Activated T-helper 2 cell treated with anti-CD3 and anti-CD28 coated beads, Interferon-gamma antibody, Interleukin-2, Interleukin-4, amounts not matched to agents 10 μg/mL and 5 μg/mL and 100 μg/mL, durations not matched to agents 14 hours and 24 hours and 36 hours (primary cell): ENCODE results near the gene ARMH4. TPM values are rescaled to one million over a fixed set of nuclear protein-coding genes. Genes with fewer than 3 reads are reported as not detected.

Experiments
- DNase-seq: peaks from one replicate; pipeline ENCODE4 v3.0.0; 2021; ENCODE audit warnings: low spot score
- H3K27ac Mint-ChIP-seq: one replicate; pipeline ENCODE4 v1.8.0; 2021; ENCODE audit warnings: mixed read lengths
- H3K27me3 Mint-ChIP-seq: one replicate; pipeline ENCODE4 v1.8.0; 2021; ENCODE audit warnings: low read depth, mixed read lengths
- H3K36me3 Mint-ChIP-seq: one replicate; pipeline ENCODE4 v1.8.0; 2021; ENCODE audit warnings: low read depth, mixed read lengths
- H3K4me1 Mint-ChIP-seq: one replicate; pipeline ENCODE4 v1.8.0; 2021; ENCODE audit warnings: low read depth, mixed read lengths
- H3K4me3 Mint-ChIP-seq: one replicate; pipeline ENCODE4 v1.8.0; 2021; ENCODE audit warnings: low read depth, mild to moderate bottlenecking, moderate library complexity, mixed read lengths
- H3K9me3 Mint-ChIP-seq: one replicate; pipeline ENCODE4 v1.8.0; 2021; ENCODE audit warnings: mixed read lengths
- intact Hi-C: fragments of 100-400 bp; cut with micrococcal nuclease; formaldehyde crosslinking; loops from one replicate; pipeline ENCODE4 v1.15.1; 2023
- total RNA-seq: library from RNA; stranded (reverse); gene quantifications from 2 replicates; pipeline ENCODE4 v1.2.3, GENCODE V29; 2022

ARMH4 gene
- total RNA-seq, 1 donor from 2014 or later, result 0.18 TPM

DNA sequence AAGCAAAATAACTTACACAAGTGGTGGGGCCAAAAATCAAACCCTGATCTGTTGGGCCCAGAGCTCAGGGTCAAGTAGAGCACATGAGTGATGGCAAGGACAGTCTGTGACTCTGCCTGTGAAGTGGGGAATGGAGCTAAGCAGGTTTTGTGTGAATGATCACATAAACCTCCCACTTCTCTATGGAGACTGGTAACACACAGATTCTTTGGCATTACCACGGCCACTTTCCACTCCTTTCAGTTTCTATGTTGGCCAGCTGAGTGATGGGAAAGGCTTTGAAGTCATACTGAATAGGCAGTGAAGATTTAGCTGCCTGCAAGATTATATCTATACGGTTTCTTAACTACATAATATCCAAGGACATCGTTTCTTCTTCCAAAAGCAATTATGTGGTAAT lies 97.9 kb downstream of the ARMH4 start:
- Mint-ChIP-seq H3K4me3 (no peak overlapping the region), H3K27me3 (peaks cover 2% of the 10 kb centered on the region), H3K9me3 (no peaks in the 10 kb centered on the region), H3K27ac (no peak overlapping the region), H3K36me3 (no peaks in the 10 kb centered on the region), H3K4me1 (no peaks in the 10 kb centered on the region)
- no peak for DNase-seq
- intact Hi-C loops, result no loop called here

DNA sequence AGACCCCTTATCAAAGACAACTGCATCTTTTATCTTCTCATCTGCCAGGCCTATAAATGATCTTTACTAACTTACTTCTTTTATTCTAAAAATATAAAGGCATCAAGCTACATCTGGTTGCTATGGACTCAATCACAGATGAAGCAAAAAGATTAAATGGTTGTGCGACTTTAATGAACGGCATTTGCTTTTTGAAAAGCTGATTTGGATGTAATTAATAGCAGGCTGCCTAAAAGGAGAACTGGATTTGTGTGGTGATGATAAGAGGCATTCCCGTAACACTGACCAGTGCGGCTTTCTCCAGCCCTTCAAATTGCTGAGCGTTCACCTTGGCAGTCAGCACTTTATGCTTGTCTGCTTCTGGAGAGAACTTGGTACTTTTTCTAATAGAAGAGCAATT lies 103.8 kb downstream of the ARMH4 start:
- no peaks in the 10 kb centered on the region for H3K36me3 Mint-ChIP-seq
- no peak overlapping the region for H3K4me3 Mint-ChIP-seq
- no peak for DNase-seq
- intact Hi-C loops, result no loop called here
- H3K4me1 Mint-ChIP-seq, result no peaks in the 10 kb centered on the region
- no peaks in the 10 kb centered on the region for H3K9me3 Mint-ChIP-seq
- no peak overlapping the region for H3K27ac Mint-ChIP-seq
- H3K27me3 Mint-ChIP-seq, result peaks cover 2% of the 10 kb centered on the region

DNA sequence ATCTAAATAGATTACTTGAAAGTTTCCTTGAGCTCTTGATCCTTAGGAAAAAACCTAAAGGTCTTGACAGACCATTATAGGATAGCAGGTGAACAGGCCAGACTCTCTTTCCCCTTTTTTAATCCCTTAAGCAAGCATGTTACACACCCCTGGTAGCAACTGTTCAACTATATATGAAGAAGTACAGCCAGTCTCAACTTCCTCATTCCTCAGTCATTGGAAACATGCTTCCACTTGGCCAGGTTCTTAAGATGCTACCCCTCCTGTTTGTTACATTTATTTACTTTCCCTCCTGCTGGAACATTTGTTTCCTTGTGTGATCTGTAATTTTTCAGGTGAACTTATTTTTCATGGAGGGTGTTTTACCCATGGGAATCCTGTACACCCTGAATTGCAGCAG lies 124.1 kb downstream of the ARMH4 start:
- intact Hi-C loops, result no loop called here
- no peak overlapping the region for H3K27ac Mint-ChIP-seq
- H3K36me3 Mint-ChIP-seq, result no peaks in the 10 kb centered on the region
- no peaks in the 10 kb centered on the region for H3K9me3 Mint-ChIP-seq
- H3K27me3 Mint-ChIP-seq, result no peaks in the 10 kb centered on the region
- no peak overlapping the region for H3K4me3 Mint-ChIP-seq
- no peak for DNase-seq
- no peaks in the 10 kb centered on the region for H3K4me1 Mint-ChIP-seq

DNA sequence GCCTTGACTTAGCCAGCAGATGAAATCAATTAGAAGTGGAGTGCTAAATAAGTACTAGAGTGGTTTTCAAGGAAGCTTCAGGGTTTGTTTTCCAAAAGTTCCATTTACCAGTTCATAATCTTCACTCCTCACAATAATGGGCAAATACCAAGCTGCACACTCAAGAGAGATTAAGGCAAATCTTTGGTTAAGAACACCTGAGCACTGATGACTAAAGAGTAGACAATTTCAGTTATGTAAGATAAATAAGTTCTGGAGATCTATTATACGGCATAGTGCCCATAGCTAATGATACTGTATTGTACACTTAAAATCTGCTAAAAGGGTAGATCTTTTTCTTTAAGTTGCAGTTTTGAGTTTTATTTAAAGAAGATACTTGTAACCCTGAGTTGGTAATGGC lies 125.0 kb downstream of the ARMH4 start:
- H3K9me3 Mint-ChIP-seq, result no peaks in the 10 kb centered on the region
- no peaks in the 10 kb centered on the region for H3K27me3 Mint-ChIP-seq
- H3K36me3 Mint-ChIP-seq, result no peaks in the 10 kb centered on the region
- no peak overlapping the region for H3K4me3 Mint-ChIP-seq
- intact Hi-C loops, result no loop called here
- H3K4me1 Mint-ChIP-seq, result no peaks in the 10 kb centered on the region
- DNase-seq, result no peak
- H3K27ac Mint-ChIP-seq, result no peak overlapping the region

DNA sequence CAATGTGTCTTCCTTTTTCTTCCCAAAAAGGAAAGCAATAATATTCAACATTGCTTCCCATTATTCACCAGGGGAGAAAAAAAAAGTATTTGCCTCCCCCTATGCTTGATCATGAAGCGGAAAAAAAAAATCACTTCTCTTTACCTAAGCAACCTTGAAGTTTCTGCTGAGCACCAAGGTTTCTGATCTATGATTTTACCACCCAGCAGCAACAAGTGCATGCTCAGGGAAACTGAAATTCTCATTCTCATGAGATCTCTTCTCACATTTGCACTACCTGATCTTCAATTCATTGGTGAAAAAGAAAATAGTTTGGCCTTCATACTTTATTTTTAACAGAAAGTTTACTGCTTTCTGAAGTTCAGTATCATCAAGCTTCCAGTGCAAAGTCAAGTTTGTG lies 125.8 kb downstream of the ARMH4 start:
- H3K36me3 Mint-ChIP-seq, result no peaks in the 10 kb centered on the region
- intact Hi-C loops, result no loop called here
- DNase-seq, result no peak
- H3K27ac Mint-ChIP-seq, result no peak overlapping the region
- no peak overlapping the region for H3K4me3 Mint-ChIP-seq
- H3K4me1 Mint-ChIP-seq, result no peaks in the 10 kb centered on the region
- H3K9me3 Mint-ChIP-seq, result no peaks in the 10 kb centered on the region
- no peaks in the 10 kb centered on the region for H3K27me3 Mint-ChIP-seq

DNA sequence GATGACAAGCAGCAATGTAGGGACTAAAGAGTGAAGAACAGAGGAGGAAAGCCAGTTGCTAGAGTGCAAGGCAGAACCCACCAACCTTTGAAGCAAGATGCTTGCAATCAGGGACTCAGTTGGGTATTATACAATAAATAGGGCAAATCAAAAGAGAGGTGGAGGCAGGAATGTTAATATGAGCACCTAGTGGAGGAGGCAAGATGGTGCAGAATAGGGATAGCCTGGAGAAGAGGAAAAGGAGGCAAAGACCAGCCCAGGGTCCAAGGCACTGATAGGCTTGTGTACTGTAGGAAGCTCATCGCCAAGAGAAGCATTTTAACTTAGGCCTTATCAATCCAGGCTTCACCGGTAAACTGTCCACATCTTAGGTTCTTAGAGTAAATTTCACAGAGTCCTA lies 137.2 kb downstream of the ARMH4 start:
- no peaks in the 10 kb centered on the region for H3K36me3 Mint-ChIP-seq
- H3K27ac Mint-ChIP-seq, result no peak overlapping the region
- H3K4me3 Mint-ChIP-seq, result no peak overlapping the region
- intact Hi-C loops, result no loop called here
- H3K4me1 Mint-ChIP-seq, result no peaks in the 10 kb centered on the region
- H3K27me3 Mint-ChIP-seq, result no peaks in the 10 kb centered on the region
- no peaks in the 10 kb centered on the region for H3K9me3 Mint-ChIP-seq
- no peak for DNase-seq

DNA sequence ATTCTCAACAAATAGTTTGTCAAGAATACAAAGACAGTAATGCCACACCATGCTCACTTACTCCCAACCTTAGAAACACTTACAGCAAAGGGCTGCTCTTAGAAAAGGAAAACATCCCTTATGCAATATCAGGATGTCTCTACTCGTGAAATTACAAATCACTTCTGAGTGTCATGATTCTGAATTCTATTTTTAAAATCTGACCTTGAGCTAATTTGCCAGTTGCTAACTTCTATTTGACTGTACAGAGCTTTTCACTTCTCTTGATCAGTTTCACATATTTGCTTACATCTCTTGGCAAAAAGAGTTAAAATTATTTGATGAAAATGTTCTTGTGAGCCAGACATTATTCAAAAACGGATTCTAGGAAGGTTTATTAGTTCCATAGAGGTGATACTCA lies 149.4 kb downstream of the ARMH4 start:
- no peaks in the 10 kb centered on the region for H3K4me1 Mint-ChIP-seq
- no peaks in the 10 kb centered on the region for H3K36me3 Mint-ChIP-seq
- no peaks in the 10 kb centered on the region for H3K9me3 Mint-ChIP-seq
- H3K27me3 Mint-ChIP-seq, result no peaks in the 10 kb centered on the region
- no peak overlapping the region for H3K27ac Mint-ChIP-seq
- intact Hi-C loops, result no loop called here
- no peak for DNase-seq
- no peak overlapping the region for H3K4me3 Mint-ChIP-seq

DNA sequence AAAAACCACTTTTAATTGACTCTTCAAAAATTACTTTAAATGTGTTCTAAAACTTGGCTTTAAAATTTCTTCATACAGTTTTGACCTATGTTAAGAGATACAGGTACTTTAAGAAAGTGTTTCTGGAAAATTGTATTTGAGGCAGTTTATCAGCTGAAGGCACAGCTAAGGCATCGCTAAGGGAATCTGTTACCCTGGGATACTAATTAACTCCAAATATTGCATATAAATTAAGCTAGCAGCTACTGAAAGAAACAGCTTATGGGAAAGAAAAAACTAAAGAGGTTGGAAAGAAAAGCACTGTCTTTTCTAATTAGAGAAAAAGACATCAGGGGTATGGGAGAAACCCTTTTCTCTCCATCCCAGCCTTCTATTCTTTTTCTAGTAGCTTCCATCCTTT lies 152.0 kb downstream of the ARMH4 start:
- Mint-ChIP-seq H3K27ac (no peak overlapping the region), H3K36me3 (no peaks in the 10 kb centered on the region), H3K4me1 (no peaks in the 10 kb centered on the region), H3K9me3 (no peaks in the 10 kb centered on the region), H3K4me3 (no peak overlapping the region), H3K27me3 (peaks cover 2% of the 10 kb centered on the region)
- no peak for DNase-seq
- intact Hi-C loops, result no loop called here

DNA sequence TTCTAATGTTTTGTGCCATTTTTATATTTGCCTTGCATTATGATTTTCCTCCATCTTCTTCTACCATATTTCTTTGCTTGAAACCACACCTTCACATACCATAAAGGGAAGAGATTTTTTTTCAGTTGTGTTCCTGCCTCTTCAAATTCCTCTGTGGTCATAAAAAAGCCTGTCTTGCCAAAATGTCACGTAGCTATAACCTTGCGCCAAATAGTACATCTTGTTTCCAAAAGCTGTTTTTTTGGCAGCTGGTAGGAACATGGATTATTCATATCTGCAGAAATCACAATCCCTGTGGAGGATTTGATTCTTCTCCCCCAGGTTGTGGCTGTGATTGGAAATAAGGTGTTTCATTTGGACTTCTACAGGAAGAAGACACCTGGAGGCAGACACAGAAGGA lies 152.5 kb downstream of the ARMH4 start:
- Mint-ChIP-seq H3K27me3 (peaks cover 2% of the 10 kb centered on the region), H3K27ac (no peak overlapping the region), H3K9me3 (no peaks in the 10 kb centered on the region), H3K4me1 (no peaks in the 10 kb centered on the region), H3K4me3 (no peak overlapping the region), H3K36me3 (no peaks in the 10 kb centered on the region)
- DNase-seq, result no peak
- intact Hi-C loops, result no loop called here

DNA sequence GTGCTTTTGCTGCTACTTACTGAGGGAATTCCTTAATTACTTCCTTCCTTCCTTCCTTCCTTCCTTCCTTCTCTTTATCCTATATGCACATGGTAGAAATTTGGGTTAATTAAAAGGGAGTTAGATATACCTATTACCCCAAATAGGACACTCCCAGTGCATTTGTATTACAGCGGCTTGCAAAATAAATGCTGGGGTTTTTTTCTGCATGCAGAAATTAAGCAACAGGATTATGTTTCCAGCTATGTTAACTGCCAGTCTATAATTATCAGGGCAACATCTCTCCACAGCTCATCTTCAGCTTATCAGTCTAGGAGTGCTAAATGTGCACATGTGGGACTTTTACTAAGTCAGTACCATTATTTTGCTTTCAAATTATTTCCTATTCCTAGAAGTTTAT lies 153.2 kb downstream of the ARMH4 start:
- Mint-ChIP-seq H3K4me3 (no peak overlapping the region), H3K4me1 (no peaks in the 10 kb centered on the region), H3K27me3 (peaks cover 2% of the 10 kb centered on the region), H3K9me3 (no peaks in the 10 kb centered on the region), H3K36me3 (no peaks in the 10 kb centered on the region), H3K27ac (no peak overlapping the region)
- DNase-seq, result no peak
- intact Hi-C loops, result no loop called here

DNA sequence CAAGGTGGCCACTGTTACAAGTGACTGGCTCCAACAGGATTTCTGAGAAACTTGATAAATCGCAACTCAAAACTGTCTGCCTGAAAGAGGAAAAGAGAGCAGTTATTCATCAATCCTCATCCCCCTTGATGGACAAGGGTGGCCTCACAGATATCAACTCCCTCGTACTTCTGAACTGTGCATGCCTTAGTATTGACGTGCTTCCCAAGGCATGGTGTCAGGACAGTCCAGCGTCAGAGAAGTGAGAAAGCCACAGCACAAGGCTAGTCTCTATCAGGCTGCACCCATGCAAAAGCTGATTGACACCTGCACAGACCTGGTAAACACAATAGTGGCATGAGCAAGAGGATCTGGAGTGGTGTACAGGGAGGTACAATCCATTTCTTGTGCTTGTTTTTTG lies 160.7 kb downstream of the ARMH4 start:
- intact Hi-C loops, result no loop called here
- no peak overlapping the region for H3K27ac Mint-ChIP-seq
- H3K9me3 Mint-ChIP-seq, result no peaks in the 10 kb centered on the region
- no peaks in the 10 kb centered on the region for H3K36me3 Mint-ChIP-seq
- H3K27me3 Mint-ChIP-seq, result peaks cover 3% of the 10 kb centered on the region
- no peak for DNase-seq
- no peaks in the 10 kb centered on the region for H3K4me1 Mint-ChIP-seq
- no peak overlapping the region for H3K4me3 Mint-ChIP-seq

DNA sequence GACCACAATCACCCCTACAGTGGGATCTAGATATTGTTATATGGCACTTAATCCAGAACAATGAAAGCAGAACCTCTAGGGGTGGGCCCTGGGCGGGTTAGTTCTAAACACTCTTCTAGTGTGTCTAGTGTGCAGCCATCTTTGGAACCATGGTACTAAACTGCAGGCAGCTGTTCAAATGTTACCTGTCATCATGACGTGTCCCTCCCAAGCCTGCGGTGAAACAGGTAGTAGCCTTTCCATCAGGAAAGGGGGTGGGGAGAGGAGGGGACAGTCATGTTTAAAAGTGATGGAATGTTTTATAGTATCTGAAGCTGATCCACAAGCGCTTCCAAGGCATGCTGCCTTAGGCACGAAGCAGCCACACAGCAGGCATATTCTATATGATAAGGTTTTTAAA lies 163.6 kb downstream of the ARMH4 start:
- H3K4me3 Mint-ChIP-seq, result no peak overlapping the region
- H3K36me3 Mint-ChIP-seq, result no peaks in the 10 kb centered on the region
- H3K27me3 Mint-ChIP-seq, result peaks cover 3% of the 10 kb centered on the region
- DNase-seq, result no peak
- intact Hi-C loops, result no loop called here
- no peaks in the 10 kb centered on the region for H3K9me3 Mint-ChIP-seq
- no peaks in the 10 kb centered on the region for H3K4me1 Mint-ChIP-seq
- no peak overlapping the region for H3K27ac Mint-ChIP-seq

DNA sequence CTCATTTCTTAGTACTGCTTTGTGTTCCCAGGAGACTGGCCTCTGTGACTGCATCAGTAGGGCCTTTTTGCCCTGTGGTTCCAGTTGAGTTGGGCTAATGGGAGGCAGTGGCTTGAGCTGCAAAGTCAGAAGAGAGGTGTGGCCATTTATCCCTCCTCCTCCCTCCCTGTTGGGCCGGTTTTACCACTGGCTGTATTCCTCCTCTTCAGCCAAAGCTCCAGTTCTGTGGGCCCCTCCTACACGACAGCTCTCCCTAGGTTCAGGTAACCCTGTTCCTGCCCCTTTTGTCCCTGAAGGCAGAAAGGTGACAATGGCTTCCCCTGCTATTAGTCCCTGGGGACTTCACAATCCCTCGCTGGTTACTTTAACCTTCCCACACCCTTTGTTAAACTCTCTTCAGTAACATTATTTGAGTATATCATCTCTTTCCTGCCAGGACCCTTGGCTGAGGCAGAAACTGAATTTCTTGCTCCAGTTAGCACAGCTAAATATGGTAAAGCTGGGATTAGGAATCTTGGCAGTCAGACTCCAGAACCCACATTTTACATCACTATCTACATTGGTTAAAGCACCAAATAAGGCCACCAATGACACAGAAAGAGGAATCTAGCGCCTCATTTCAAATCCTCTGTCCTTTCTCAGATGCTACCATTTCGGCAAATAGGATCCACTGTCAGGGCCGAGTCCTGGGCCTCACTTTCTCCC lies 164.3 kb downstream of the ARMH4 start:
- no peak for DNase-seq
- intact Hi-C loops, result no loop called here
- no peaks in the 10 kb centered on the region for H3K36me3 Mint-ChIP-seq
- H3K27me3 Mint-ChIP-seq, result peaks cover 3% of the 10 kb centered on the region
- no peak overlapping the region for H3K27ac Mint-ChIP-seq
- no peak overlapping the region for H3K4me3 Mint-ChIP-seq
- H3K4me1 Mint-ChIP-seq, result no peaks in the 10 kb centered on the region
- H3K9me3 Mint-ChIP-seq, result no peaks in the 10 kb centered on the region

DNA sequence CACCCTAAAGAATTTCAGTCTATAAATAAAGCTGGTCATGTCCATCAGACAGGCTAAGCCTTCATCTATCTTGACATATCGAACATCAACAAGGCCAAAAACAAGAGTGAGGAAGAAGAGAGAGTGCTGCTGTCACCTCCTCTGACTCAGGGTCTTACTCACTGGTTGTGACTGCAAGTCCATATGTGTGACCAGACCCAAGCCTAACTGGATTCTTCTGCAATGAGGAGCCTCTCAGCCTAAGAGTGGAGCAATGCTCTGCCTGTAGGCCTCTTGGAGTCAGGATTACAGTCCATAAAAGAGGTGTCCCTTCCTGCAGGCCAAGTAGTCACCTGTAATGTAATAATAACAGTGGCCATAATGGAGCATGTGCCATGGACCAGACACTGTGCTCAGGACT lies 165.0 kb downstream of the ARMH4 start:
- no peaks in the 10 kb centered on the region for H3K36me3 Mint-ChIP-seq
- no peaks in the 10 kb centered on the region for H3K4me1 Mint-ChIP-seq
- intact Hi-C loops, result no loop called here
- DNase-seq, result no peak
- H3K4me3 Mint-ChIP-seq, result no peak overlapping the region
- H3K27me3 Mint-ChIP-seq, result peaks cover under 1% of the 10 kb centered on the region
- no peak overlapping the region for H3K27ac Mint-ChIP-seq
- H3K9me3 Mint-ChIP-seq, result no peaks in the 10 kb centered on the region
